Superior temporal gyrus (tissue), 1 donor: ENCODE results near the gene SURF1.
"Not testable (repeated sequence)": the region's sequence is repeated elsewhere in the genome, so short reads cannot be mapped to it uniquely, and the experiment has no call there.

Experiments
- DNase-seq: peaks from one replicate; pipeline ENCODE4 v3.0.0-alpha.2; 2016; ENCODE audit errors: extremely low spot score

The SURF1 gene

GRCh38 chr9:133344979-133345378 is 11.3 kb downstream of the SURF1 start:
- no peak for DNase-seq

- no peak for DNase-seq
These were observed 12.2 kb downstream of the SURF1 start for GRCh38 chr9:133344071-133344470.

GRCh38 chr9:133342570-133342969 is 13.7 kb downstream of the SURF1 start:
- DNase-seq: no peak

- DNase-seq: no peak
These were observed 14.2 kb downstream of the SURF1 start for GRCh38 chr9:133342069-133342406.

GRCh38 chr9:133341369-133342068 is 14.8 kb downstream of the SURF1 start:
- no peak for DNase-seq

GRCh38 chr9:133340916-133341315 is 15.4 kb downstream of the SURF1 start:
- no peak for DNase-seq

- no peak for DNase-seq
These were observed 16.0 kb downstream of the SURF1 start for GRCh38 chr9:133340256-133340655.

- DNase-seq: no peak
These were observed 16.6 kb downstream of the SURF1 start for GRCh38 chr9:133339641-133340040.

GRCh38 chr9:133335924-133336811 is 20.1 kb downstream of the SURF1 start, which contains the start of gene SURF6:
Gene SURF6 (minus strand): TSS chr9:133336188. CDS start chr9:133336132, 56 bp downstream.
- peak; percentile 89 for DNase-seq

GRCh38 chr9:133334888-133335287 is 21.4 kb downstream of the SURF1 start:
- not testable (repeated sequence) for DNase-seq

GRCh38 chr9:133334161-133334560 is 22.1 kb downstream of the SURF1 start:
- no peak for DNase-seq

- DNase-seq: no peak
These were observed 22.7 kb downstream of the SURF1 start for GRCh38 chr9:133333566-133333965.

GRCh38 chr9:133333011-133333410 is 23.3 kb downstream of the SURF1 start:
- no peak for DNase-seq

GRCh38 chr9:133332381-133332730 is 23.9 kb downstream of the SURF1 start:
- no peak for DNase-seq

GRCh38 chr9:133331641-133332380 is 24.5 kb downstream of the SURF1 start:
- DNase-seq: no peak

GRCh38 chr9:133331221-133331620 is 25.1 kb downstream of the SURF1 start:
- no peak for DNase-seq

- DNase-seq: not testable (repeated sequence)
These were observed 26.8 kb downstream of the SURF1 start for GRCh38 chr9:133329306-133330156.

GRCh38 chr9:133327834-133328484 is 28.3 kb downstream of the SURF1 start:
- no peak for DNase-seq

- DNase-seq: not testable (repeated sequence)
These were observed 29.3 kb downstream of the SURF1 start for GRCh38 chr9:133327021-133327420.

- DNase-seq: no peak
These were observed 32.1 kb downstream of the SURF1 start for GRCh38 chr9:133323991-133324703.
